AG04450 (cell line): Measurements from ENCODE around the gene DYDC1. TPM values are rescaled to one million over a fixed set of nuclear protein-coding genes. Genes with fewer than 3 reads are reported as not detected.
"Not testable (repeated sequence)": the region's sequence is repeated elsewhere in the genome, so short reads cannot be mapped to it uniquely, and the experiment has no call there.

ENCODE experiments used
- CTCF ChIA-PET: fragments of 300-600, 350-600 bp; formaldehyde crosslinking; extraction: SDS; loops from one replicate; lab custom pipeline; 2022; ENCODE audit warnings: antibody characterized with exemption, inconsistent platforms; lab: Charles Lee
- POLR2A ChIA-PET: fragments of 350-600 bp; formaldehyde crosslinking; extraction: SDS; loops from one replicate; lab custom pipeline; 2021; ENCODE audit warnings: antibody characterized with exemption, inconsistent platforms; lab: Yijun Ruan, JAX
- DNase-seq: peaks from one replicate; pipeline ENCODE4 v3.0.0-alpha.2; 2011; ENCODE audit warnings: low read depth, low spot score
- H3K27ac ChIP-seq: one replicate; pipeline ENCODE4 v1.5.1; 2012; ENCODE audit warnings: low read depth, low read length, control low read depth
- H3K27me3 ChIP-seq: one replicate; pipeline ENCODE4 v1.6.0; 2012; ENCODE audit warnings: low read length; ENCODE audit not compliant: control insufficient read depth, insufficient read depth
- H3K4me3 ChIP-seq: 2 replicates; pipeline ENCODE4 v1.5.1; 2011; ENCODE audit warnings: mild to moderate bottlenecking, low read depth, low read length, control low read depth
- H3K9me3 ChIP-seq: 2 replicates; pipeline ENCODE4 v1.5.1; 2012; ENCODE audit warnings: low read length; ENCODE audit not compliant: control insufficient read depth, insufficient read depth
- polyA plus RNA-seq: library from polyadenylated mRNA; depleted of rRNA; stranded (reverse); fragments of >200 nt; gene quantifications from 2 replicates; pipeline ENCODE4 v1.2.3, GENCODE V29; 2011
- TF ChIP-seq, protein P1 (sequence below): IDR thresholded peaks from 2 replicates; pipeline ENCODE4 v1.5.1; 2011; ENCODE audit warnings: low read depth, low read length, control low read depth, inconsistent platforms

The DYDC1 gene
- polyA plus RNA-seq, 1 experiment = not detected

DNA sequence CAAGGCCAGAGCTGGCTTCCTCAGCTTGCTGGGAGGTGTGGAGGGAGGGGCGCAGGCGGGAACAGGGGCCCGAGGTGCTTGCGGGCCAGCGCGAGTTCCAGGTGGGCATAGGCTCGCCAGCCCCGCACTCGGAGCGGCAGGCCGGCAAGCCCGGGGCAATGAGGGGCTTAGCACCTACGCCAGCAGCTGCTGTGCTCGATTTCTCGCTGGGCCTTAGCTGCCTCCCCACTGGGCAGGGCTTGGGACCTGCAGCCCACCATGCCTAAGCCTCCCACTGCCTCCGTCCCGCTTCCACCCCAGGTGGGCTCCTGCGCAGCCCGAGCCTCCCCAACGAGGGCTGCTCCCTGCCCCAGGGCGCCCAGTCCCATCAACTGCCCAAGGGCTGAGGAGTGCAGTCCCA lies 41.2 kb downstream of the DYDC1 start:
- Histone ChIP-seq H3K27me3 (no peaks in the 10 kb centered on the region), H3K27ac (no peak overlapping the region), H3K9me3 (no peaks in the 10 kb centered on the region; the same call in 1 of the 2 replicates), H3K4me3 (no peak overlapping the region)
- TF ChIP-seq, protein P1, sequence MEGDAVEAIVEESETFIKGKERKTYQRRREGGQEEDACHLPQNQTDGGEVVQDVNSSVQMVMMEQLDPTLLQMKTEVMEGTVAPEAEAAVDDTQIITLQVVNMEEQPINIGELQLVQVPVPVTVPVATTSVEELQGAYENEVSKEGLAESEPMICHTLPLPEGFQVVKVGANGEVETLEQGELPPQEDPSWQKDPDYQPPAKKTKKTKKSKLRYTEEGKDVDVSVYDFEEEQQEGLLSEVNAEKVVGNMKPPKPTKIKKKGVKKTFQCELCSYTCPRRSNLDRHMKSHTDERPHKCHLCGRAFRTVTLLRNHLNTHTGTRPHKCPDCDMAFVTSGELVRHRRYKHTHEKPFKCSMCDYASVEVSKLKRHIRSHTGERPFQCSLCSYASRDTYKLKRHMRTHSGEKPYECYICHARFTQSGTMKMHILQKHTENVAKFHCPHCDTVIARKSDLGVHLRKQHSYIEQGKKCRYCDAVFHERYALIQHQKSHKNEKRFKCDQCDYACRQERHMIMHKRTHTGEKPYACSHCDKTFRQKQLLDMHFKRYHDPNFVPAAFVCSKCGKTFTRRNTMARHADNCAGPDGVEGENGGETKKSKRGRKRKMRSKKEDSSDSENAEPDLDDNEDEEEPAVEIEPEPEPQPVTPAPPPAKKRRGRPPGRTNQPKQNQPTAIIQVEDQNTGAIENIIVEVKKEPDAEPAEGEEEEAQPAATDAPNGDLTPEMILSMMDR = no peak
- ChIA-PET POLR2A (no interaction called here), CTCF (no interaction called here)
- no peak for DNase-seq

GRCh38 chr10:80313523-80313922 lies 43.0 kb downstream of the DYDC1 start:
- Histone ChIP-seq H3K9me3 (no peaks in the 10 kb centered on the region; the same call in 1 of the 2 replicates), H3K4me3 (no peak overlapping the region), H3K27me3 (no peaks in the 10 kb centered on the region), H3K27ac (no peak overlapping the region)
- CTCF ChIA-PET = no interaction called here
- no peak for DNase-seq
- TF ChIP-seq, protein P1 = no peak
- POLR2A ChIA-PET = no interaction called here

DNA sequence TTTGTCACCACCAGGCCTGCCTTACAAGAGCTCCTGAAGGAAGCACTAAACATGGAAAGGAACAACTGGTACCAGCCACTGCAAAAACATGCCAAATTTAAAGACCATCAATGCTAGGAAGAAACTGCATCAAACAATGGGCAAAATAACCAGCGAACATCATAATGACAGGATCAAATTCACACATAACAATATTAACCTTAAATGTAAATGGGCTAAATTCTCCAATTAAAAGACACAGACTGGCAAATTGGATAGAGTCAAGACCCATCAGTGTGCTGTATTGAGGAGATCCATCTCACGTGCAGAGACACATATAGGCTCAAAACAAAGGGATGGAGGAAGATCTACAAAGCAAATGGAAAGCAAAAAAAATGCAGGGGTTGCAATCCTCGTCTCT lies 50.6 kb downstream of the DYDC1 start:
- H3K9me3 ChIP-seq, DNase-seq, H3K27ac ChIP-seq, H3K4me3 ChIP-seq, POLR2A ChIA-PET, H3K27me3 ChIP-seq, CTCF ChIA-PET: not testable (repeated sequence)

DNA sequence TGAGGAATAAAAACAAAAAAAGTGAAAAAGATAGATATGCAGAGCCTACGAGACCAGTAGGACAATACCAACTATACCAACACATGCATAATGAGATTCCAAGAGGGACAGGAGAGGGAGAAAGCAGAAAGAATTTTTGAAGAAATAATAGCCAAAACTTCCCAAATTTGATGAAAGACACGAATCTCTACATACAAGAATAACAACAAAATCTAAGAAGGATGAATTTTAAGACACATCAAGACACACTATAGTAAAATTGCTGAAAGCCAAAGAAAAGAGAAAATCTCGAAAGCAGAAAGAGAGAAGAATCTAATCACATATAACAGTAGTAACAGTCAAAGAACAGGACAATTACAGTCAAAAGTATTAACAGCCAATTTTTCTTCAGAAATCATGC lies 59.6 kb downstream of the DYDC1 start:
- no peaks in the 10 kb centered on the region for H3K27me3 ChIP-seq
- ChIA-PET CTCF (no interaction called here), POLR2A (no interaction called here)
- TF ChIP-seq, protein P1 = no peak
- no peak for DNase-seq
- no peak overlapping the region for H3K4me3 ChIP-seq
- no peak overlapping the region for H3K27ac ChIP-seq
- no peaks in the 10 kb centered on the region for H3K9me3 ChIP-seq

DNA sequence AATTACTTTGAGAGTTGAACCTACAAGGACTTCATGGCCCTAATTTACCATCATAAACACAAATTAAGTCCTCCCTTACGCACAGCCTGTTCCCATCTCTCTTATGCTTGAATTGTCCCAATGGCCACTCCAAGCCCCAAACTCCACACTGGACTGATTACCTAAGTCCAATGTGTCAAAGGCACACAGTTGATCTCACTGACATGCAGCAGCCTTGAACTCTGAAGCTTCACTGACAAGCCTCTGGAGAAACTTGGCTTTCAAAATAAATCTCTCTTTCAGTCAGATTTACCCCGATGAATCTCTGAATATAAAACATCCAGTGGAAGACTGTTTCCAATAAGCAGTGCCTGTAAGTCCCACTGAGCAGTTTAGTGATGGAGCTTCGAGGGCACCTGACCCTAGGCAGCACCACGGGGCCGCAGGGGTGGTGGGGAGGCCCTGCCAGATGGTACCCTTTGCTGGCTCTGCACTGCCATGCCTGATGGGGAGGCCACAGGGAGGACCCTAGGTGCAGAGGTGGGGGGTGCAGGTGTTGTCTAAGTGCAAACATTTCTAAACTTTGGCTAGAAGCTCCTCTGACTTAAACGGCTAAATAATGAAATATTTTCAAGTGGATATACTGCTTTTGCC lies 63.8 kb downstream of the DYDC1 start:
- Histone ChIP-seq H3K27ac (no peak overlapping the region), H3K9me3 (no peaks in the 10 kb centered on the region), H3K4me3 (no peak overlapping the region), H3K27me3 (peaks cover 4% of the 10 kb centered on the region)
- TF ChIP-seq, protein P1 = no peak
- CTCF ChIA-PET = no interaction called here
- POLR2A ChIA-PET = no interaction called here
- no peak for DNase-seq
